ENCODE data around the gene HLA-E.
A peak's percentile ranks its signal among the peaks of the same experiment; 100 is the strongest.
"Not testable (repeated sequence)": the region's sequence is repeated elsewhere in the genome, so short reads cannot be mapped to it uniquely, and the experiment has no call there.

The HLA-E gene

GRCh38 chr6:30507849-30508827 is 18.8 kb downstream of the HLA-E start:
- DNase-seq (ENCODE audit: low read depth): no peak

GRCh38 chr6:30508890-30509736 is 19.8 kb downstream of the HLA-E start:
- peak; percentile 29 for DNase-seq (ENCODE audit: low read depth)

DNA sequence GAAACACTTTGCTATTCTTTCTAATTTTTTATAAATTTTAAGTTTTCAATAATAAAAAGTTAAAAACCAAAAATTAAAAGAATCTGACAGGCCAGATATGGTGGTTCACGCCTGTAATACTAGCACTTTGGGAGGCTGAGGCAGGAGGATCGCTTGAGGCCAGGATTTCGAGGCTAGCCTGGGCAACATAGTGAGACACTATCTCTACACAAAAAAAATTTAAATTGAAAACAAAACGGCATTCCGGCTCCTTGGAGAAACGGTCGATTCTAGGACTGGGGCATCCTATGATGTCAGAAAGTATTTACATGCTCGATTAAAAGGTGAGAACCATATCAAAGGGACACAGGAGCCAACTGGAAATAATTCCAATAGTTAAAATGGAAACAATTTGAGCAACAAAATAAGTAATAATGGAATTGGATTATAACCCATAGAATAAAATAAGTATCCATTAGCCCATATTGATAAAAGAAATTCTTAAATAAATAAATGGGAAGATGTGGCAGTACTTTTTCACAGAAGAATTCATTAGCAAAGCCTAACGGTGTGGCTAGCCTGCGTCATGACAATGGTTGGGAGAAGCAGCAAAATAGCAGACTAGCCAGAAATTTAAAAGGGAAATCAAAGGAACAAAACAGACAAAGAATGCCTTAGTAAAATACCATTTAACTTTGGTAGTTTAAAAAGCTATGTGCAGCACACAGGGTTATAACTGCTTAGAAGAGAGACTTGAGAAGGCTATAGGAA is 21.3 kb downstream of the HLA-E start:
- DNase-seq (ENCODE audit: low read depth): no peak

DNA sequence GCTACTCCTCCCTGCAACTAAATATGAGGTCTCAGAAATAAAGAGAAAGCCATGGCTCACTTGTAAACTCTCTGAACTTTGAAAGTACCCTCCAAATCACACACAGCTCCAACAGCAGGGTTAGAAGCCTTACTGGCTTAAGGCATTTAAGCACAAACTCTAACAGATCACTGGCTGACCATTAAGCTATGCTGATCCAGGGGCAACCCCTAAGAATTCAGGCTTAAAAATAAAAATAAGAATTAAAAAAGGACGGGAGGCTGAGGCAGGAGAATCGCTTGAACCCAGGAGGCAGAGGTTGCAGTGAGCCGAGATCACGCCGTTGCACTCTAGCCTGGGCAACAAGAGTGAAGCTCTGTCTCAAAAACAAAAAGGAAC is 21.8 kb downstream of the HLA-E start:
- DNase-seq (ENCODE audit: low read depth): no peak

- DNase-seq (ENCODE audit: low read depth): no peak
Observed at GRCh38 chr6:30513451-30513850, 24.1 kb downstream of the HLA-E start.

GRCh38 chr6:30515106-30515505 is 25.8 kb downstream of the HLA-E start:
- DNase-seq (ENCODE audit: low read depth): no peak

DNA sequence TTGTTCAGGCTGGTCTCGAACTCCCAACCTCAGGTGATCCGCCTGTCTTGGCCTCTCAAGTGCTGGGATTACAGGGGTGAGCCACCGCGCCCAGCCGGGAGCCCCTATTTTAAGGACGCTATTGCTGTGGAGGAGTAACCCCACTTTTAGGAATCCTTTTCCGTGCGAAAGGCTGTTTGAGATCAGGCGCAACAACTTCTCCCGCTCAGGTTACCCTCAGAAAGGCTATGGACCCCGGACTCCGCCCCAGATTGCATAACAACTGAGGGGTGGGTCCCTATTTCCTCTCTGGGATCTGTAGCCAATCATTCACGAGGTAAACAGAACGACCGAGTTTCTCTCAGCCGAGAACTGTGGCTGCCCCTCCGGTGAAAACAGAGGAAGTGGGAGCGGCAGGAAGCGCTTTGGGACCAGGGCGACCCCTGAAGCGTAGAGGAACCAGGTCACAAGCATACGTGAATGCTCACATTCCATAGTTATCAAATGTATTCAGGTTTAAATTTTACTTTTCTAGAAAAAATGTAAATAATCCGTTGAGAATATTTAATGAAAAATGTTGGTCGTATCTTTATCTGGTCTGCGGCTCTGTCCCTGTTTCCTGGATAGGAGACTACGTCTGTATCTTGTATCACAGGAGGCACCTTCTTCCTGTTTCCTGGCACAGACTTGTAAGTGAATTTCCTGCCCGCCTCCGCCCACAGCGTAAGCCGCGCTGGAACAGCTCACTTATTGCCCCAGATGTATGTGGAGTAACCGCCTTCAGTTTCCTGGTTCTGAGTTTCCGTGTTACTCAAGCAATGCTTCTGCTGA is 26.8 kb downstream of the HLA-E start:
- peak; percentile 87 for DNase-seq (ENCODE audit: low read depth)

GRCh38 chr6:30516754-30517076 is 27.4 kb downstream of the HLA-E start:
- DNase-seq (ENCODE audit: low read depth): not testable (repeated sequence)

DNA sequence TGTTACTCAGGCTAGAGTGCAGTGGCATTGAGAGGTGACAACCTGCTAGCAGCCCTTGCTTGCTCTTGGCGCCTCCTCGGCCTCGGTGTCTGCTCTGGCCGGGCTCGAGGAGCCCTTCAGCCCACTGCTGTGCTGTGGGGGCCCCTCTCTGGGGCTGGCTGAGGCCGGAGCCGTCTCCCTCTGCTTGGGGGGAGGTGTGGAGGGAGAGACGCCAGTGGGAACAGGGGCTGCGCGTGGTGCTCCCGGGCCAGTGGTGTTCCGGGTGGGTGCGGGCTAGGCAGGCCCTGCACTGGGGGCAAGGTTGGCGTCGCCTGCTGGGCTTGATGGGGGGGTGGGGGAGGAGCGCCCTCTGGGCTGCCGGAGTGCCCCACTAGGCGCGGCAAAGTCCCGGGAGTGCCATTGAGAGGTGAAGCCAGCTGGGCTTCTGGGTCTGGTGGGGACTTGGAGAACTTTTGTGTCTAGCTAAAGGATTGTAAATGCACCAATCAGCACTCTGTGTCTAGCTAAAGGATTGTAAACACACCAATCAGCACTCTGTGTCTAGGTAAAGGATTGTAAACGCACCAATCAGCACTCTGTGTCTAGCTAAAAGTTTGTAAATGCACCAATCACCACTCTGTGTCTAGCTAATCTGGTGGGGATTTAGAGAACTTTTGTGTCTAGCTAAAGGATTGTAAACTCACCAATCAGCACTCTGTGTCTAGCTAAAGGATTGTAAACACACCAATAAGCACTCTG is 28.6 kb downstream of the HLA-E start:
- not testable (repeated sequence) for DNase-seq (ENCODE audit: low read depth)

- DNase-seq (ENCODE audit: low read depth): not testable (repeated sequence)
Observed at GRCh38 chr6:30518505-30519145, 29.3 kb downstream of the HLA-E start.

DNA sequence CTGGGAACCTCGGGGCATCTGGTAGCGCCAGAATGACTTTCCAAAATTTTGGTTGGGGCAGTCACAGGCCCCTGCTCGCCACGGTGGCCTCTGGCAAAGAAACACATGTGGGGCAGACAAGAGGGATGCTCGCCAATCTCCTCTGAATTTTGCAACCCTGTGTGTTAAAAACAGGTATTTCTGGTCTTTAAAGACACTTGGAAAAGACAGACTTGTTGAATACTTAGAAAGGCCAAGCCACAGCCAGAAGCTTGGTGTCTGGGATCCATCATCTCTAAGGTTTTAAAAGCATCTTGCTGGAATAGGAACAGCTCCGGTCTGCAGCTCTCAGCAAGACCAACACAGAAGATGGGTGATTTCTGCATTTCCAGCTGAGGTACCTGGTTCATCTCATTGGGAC is 31.2 kb downstream of the HLA-E start:
- no peak for DNase-seq (ENCODE audit: low read depth)

- not testable (repeated sequence) for DNase-seq (ENCODE audit: low read depth)
Observed at GRCh38 chr6:30521082-30521481, 31.8 kb downstream of the HLA-E start.

DNA sequence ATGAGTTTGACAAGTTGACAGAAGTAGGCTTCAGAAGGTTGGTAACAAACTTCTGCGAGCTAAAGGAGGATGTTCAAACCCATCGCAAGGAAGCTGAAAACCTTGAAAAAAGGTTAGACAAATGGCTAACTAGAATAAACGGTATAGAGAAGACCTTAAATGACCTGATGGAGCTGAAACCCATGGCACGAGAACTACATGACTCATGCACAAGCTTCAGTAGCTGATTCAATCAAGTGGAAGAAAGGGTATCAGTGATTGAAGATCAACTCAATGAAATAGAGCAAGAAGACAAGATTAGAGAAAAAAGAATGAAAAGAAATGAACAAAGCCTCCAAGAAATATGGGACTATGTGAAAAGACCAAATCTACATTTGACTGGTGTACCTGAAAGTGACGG is 32.6 kb downstream of the HLA-E start:
- not testable (repeated sequence) for DNase-seq (ENCODE audit: low read depth)

DNA sequence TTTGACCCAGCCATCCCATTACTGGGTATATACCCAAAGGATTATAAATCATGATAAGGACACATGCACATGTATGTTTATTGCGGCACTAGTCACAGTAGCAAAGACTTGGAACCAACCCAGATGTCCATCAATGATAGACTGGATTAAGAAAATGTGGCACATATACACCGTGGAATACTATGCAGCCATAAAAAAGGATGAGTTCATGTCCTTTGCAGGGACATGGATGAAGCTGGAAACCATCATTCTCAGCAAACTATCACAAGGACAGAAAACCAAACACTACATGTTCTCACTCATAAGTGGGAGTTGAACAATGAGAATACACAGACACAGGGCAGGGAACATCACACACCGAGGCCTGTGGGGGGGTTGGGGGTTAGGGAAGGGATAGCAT is 37.1 kb downstream of the HLA-E start:
- DNase-seq (ENCODE audit: low read depth): not testable (repeated sequence)

DNA sequence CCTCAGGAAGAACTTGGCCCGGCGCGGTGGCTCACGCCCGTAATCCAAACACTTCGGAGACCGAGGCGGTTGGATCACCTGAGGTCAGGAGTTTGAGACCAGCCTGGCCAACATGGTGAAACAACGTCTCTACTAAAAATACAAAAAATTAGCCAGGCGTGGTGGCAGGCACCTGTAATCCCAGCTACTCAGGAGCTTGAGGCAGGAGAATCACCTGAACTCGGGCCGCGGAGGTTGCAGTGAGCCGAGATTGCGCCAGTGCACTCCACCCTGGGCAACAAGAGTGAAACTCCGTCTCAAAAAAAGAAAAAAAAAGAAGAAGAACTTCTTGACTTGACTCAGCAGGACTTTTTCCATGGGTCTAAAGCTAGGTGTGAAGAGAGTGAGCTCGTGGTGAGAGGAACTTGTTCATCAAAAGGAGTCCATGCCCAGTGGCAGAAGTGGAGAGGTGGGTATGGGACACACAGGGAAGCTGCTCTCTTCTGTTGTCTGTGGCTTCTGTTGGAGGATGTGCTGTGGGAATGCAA is 40.1 kb downstream of the HLA-E start:
- DNase-seq (ENCODE audit: low read depth): not testable (repeated sequence)

GRCh38 chr6:30530014-30530413 is 40.7 kb downstream of the HLA-E start:
- no peak for DNase-seq (ENCODE audit: low read depth)

DNA sequence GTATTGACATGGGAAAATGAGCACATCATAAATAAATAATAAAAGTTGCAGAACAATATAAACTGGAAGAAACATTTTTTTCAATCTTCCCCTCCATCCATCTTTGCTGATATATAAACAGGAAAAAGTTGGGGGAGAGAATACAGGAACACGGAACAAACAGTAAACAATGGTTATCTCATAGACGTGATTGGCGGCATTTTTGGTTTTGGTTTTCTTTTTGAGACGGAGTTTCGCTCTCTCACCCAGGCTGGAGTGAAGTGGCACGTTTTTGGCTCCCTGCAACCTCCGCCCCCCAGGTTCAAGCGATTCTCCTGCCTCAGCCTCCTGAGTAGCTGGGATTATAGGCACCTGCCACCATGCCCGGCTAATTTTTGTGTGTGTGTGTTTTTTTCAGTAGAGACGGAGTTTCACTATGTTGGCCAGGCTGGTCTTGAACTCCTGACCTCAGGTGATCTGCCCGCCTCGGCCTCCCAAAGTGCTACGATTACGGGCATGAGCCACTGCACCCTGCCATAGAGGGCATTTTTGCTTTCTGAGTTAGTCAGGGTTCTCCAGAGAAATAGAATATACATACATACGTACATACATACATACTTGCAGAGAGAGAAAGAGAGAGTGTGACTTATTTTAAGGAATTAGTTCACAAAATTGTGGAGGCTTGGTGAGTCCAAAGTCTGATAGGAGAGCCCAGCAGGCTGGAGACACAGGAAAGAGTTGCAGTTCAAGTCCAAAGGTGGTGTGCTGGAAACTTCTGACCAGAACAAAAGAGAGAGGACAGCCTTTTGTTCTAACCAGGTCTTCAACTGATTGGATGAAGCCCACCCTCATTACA is 44.4 kb downstream of the HLA-E start:
- no peak for DNase-seq (ENCODE audit: low read depth)

- no peak for DNase-seq (ENCODE audit: low read depth)
Observed at GRCh38 chr6:30537931-30538330, 48.6 kb downstream of the HLA-E start.
